Right lobe of liver (tissue), 6 donors: ENCODE data around the gene PTPN1. TPM values are rescaled to one million over a fixed set of nuclear protein-coding genes. Genes with fewer than 3 reads are reported as not detected.

Experiments
- ATAC-seq, 4 donors: fragments of 200-7000 bp; cut with Tn5 transposase; one replicate each; pipeline ENCODE4 v1.9.1; 2020; ENCODE audit warnings: mild to moderate bottlenecking in 4 of 4, moderate library complexity in 4 of 4
- DNase-seq, 3 donors: peaks; one replicate each; pipeline ENCODE4 v3.0.0-alpha.2; 2020
- H3K27ac ChIP-seq, 3 donors: fragments of 200-600 bp; one replicate each; pipeline ENCODE4 v1.8.0; 2022
- H3K27me3 ChIP-seq, 2 donors: fragments of 200-600 bp; one replicate each; pipeline ENCODE4 v1.8.0; 2022
- H3K36me3 ChIP-seq, 4 donors: fragments of 200-600 bp; sonication (generic) in 1 of 4; one replicate each; pipeline versions ENCODE4 v1.5.1 to v1.8.0; 2017 to 2022; ENCODE audit warnings: control low read depth in 1 of 4
- H3K4me1 ChIP-seq, 4 donors: fragments of 200-600 bp; sonication (generic) in 1 of 4; one replicate each; pipeline versions ENCODE4 v1.5.1 to v1.8.0; 2017 to 2022; ENCODE audit warnings: control low read depth in 1 of 4
- H3K4me3 ChIP-seq, 3 donors: fragments of 200-600 bp; one replicate each; pipeline ENCODE4 v1.8.0; 2022
- H3K9me3 ChIP-seq, 4 donors: fragments of 200-600 bp; sonication (generic) in 1 of 4; one replicate each; pipeline versions ENCODE4 v1.5.1 to v1.8.0; 2017 to 2022; ENCODE audit warnings: control low read depth in 1 of 4
- POLR2A ChIP-seq: fragments of 450-650 bp; IDR thresholded peaks from one replicate; pipeline ENCODE4 v1.6.1; 2017; ENCODE audit warnings: antibody characterized with exemption, mild to moderate bottlenecking
- WGBS: methylation state at CpG from one replicate; pipeline ENCODE4 v1.1.6; 2018; ENCODE audit warnings: low coverage, low lambda C conversion rate; ENCODE audit not compliant: insufficient coverage; ENCODE audit errors: missing lambda C conversion rate; 5-methylcytosine and 5-hydroxymethylcytosine counted together
- intact Hi-C, 2 donors: fragments of 100-400 bp; cut with DNase I; formaldehyde crosslinking; loops; one replicate each; pipeline versions ENCODE4 v1.11.2 to v1.14.1; 2022
- total RNA-seq, 6 experiments: library from RNA; depleted of rRNA in 2 of 6; stranded (reverse); fragments of >200 nt in 2 of 6; fragmentation: NEBNext Ultra II Directional in 3 of 6; extraction: Animal tissue kit (Norgen Biotek cat#: 25700) in 3 of 6; gene quantifications; one replicate each; pipeline versions ENCODE4 v1.1.0 to v1.2.4, GENCODE V29; 2016 to 2023
- TF ChIP-seq, protein P1 (sequence below), 4 donors: fragments of 200-600 bp in 3 of 4; fragments of 450-650 bp in 1 of 4; IDR thresholded peaks; one replicate each; pipeline versions ENCODE4 v1.5.1 to v1.8.0; 2016 to 2022; ENCODE audit warnings: antibody characterized with exemption in 4 of 4, mild to moderate bottlenecking in 2 of 4
- donor health status: DM: no; HTN: yes; CAD: no.
- donor health status: DM: no; HTN: no; CAD: no.
- donor health status: DM: no; HTN: no; CAD: no.
- donor health status: DM: no; HTN: yes; CAD: no.
- donor health status: DM: no; HTN: yes; CAD: no.

Gene PTPN1
- total RNA-seq, 6 experiments from 2014 or later, result 9.5 to 14.9 (median 12.6) TPM

DNA sequence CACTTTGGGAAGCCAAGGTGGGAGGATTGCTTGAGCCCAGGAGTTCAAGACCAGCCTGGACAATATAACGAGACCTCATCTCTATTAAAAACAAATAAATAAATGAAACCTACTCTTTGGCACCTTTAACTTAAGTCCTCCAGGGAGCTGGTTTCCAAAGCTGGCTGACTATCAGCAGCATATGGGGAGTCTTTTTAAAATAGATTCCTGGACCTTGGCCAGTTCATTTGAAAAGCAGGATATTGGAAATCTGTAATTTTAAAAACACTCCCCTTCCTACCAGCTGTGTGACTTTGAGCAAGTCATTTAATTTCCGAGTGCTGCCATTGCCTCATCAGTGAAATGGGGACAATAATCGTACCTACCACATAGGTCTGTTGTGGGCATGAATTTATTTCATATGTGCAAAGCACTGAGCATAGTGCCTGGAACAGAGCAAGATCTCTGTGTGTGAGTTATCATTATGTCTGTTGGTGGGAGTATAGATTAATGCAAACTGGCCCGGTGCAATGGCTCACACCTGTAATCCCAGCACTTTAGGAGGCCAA lies 40.9 kb upstream of the PTPN1 start:
- 68% methylated on average over 4 of the region's 4 CpGs for WGBS
- H3K27me3 ChIP-seq, result no peaks in the 10 kb centered on the region
- intact Hi-C loops, result loop anchor here in 1 of 2 donors (10.0 kb wide), 1 partner anchor 164 kb away; no protein-coding TSS in a partner anchor
- TF ChIP-seq POLR2A, result no peak
- TF ChIP-seq, protein P1, sequence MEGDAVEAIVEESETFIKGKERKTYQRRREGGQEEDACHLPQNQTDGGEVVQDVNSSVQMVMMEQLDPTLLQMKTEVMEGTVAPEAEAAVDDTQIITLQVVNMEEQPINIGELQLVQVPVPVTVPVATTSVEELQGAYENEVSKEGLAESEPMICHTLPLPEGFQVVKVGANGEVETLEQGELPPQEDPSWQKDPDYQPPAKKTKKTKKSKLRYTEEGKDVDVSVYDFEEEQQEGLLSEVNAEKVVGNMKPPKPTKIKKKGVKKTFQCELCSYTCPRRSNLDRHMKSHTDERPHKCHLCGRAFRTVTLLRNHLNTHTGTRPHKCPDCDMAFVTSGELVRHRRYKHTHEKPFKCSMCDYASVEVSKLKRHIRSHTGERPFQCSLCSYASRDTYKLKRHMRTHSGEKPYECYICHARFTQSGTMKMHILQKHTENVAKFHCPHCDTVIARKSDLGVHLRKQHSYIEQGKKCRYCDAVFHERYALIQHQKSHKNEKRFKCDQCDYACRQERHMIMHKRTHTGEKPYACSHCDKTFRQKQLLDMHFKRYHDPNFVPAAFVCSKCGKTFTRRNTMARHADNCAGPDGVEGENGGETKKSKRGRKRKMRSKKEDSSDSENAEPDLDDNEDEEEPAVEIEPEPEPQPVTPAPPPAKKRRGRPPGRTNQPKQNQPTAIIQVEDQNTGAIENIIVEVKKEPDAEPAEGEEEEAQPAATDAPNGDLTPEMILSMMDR (IDR thresholded peaks at IDR 0.05), result no peak
- no peaks in the 10 kb centered on the region for H3K36me3 ChIP-seq
- peaks cover 0 to 28% (median 10%) of the 10 kb centered on the region in 4 donors for H3K4me1 ChIP-seq
- no peak overlapping the region for H3K4me3 ChIP-seq
- peak overlapping the region in 2 of 3 donors; percentile 27 to 73 for H3K27ac ChIP-seq
- ATAC-seq (no peak), DNase-seq (no peak)
- H3K9me3 ChIP-seq, result no peaks in the 10 kb centered on the region

DNA sequence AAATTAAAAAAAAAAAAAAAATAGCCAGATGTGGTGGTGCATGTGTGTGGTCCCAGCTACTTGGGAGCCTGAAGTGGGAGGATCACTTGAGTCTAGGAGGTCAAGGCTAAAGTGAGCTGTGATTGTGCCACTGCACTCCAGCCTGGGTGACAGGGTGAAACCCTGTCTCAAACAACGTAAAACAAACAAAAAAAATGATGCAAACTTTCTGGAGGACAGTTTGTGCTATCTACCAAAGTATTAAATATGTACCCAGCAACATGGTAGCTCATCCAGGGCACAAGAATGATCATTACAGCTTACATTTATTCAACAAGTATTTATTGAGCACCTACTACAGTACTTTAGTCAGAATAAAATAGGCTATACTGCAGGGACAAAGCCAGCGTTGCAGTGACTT lies 40.4 kb upstream of the PTPN1 start:
- intact Hi-C loops, result loop anchor here (10.0 kb wide), 2 partner anchors 105 to 165 kb away; no protein-coding TSS in a partner anchor

GRCh38 chr20:50470264-50470858 lies 39.8 kb upstream of the PTPN1 start:
- DNase-seq, result no peak
- Histone ChIP-seq H3K9me3 (no peaks in the 10 kb centered on the region), H3K4me3 (no peak overlapping the region), H3K4me1 (peaks cover 0 to 33% (median 15%) of the 10 kb centered on the region in 4 donors), H3K27ac (peak overlapping the region; percentile 56 to 73 (median 70)), H3K27me3 (no peaks in the 10 kb centered on the region), H3K36me3 (no peaks in the 10 kb centered on the region)
- intact Hi-C loops, result loop anchor here in 1 of 2 donors (10.0 kb wide), 1 partner anchor 104 kb away; no protein-coding TSS in a partner anchor
- TF ChIP-seq POLR2A, result peak; percentile 72
- TF ChIP-seq, protein P1 (IDR thresholded peaks at IDR 0.05), result no peak
- 45% methylated on average over 3 of the region's 4 CpGs for WGBS
- ATAC-seq, result peak; percentile 50 to 70 (median 58)

More for the DNA sequence above, 40.4 kb upstream of the PTPN1 start:
- no peaks in the 10 kb centered on the region for H3K27me3 ChIP-seq
- H3K4me3 ChIP-seq, result no peak overlapping the region
- TF ChIP-seq POLR2A, result no peak
- TF ChIP-seq, protein P1 (IDR thresholded peaks at IDR 0.05), result no peak
- H3K36me3 ChIP-seq, result no peaks in the 10 kb centered on the region
- H3K4me1 ChIP-seq, result peaks cover 0 to 28% (median 10%) of the 10 kb centered on the region in 4 donors
- peak; percentile 26 to 69 (median 34) for ATAC-seq
- WGBS, result 63% methylated on average over 2 of the region's 2 CpGs
- DNase-seq, result peak in 1 of 3 donors; percentile 63
- no peaks in the 10 kb centered on the region for H3K9me3 ChIP-seq
- H3K27ac ChIP-seq, result peak overlapping the region; percentile 56 to 73 (median 70)

DNA sequence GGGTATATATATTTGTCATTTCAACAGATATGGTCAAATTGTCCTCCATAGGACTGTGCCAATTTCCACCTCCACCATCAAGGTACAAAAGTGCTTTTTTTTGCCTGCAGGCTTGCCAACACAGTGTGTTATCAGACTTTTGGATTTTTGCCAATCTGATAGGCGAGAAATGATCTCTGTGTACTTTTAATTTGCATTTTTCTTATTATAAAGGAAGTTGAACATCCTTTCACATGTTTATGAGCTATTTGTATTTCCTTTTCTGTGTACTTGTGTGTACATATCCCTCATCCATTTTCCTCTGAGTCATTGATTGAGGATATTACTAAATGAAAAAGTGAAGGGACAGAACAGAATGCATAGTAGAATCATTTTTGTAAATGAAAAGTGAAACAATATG lies 39.0 kb upstream of the PTPN1 start:
- Histone ChIP-seq H3K27me3 (no peaks in the 10 kb centered on the region), H3K36me3 (no peaks in the 10 kb centered on the region), H3K9me3 (no peaks in the 10 kb centered on the region), H3K4me1 (peaks cover 0 to 39% (median 16%) of the 10 kb centered on the region in 4 donors), H3K4me3 (no peak overlapping the region), H3K27ac (peak overlapping the region; percentile 56 to 73 (median 70))
- TF ChIP-seq, protein P1 (IDR thresholded peaks at IDR 0.05), result no peak
- TF ChIP-seq POLR2A, result no peak
- intact Hi-C loops, result loop anchor here in 1 of 2 donors (10.0 kb wide), 1 partner anchor 104 kb away; no protein-coding TSS in a partner anchor
- whole genome bisulfite sequencing, result 9% methylated on average over 1 of the region's 1 CpG
- peak; percentile 51 to 68 (median 56) for ATAC-seq
- peak in 1 of 3 donors; percentile 61 for DNase-seq
